ENCODE results near the gene RBAK.
"Not testable (repeated sequence)": the region's sequence is repeated elsewhere in the genome, so short reads cannot be mapped to it uniquely, and the experiment has no call there.

GRCh38 chr7:5088228-5088833 is 42.7 kb downstream of the RBAK start:
- TF ChIP-seq CTCF (IDR thresholded peaks at IDR 0.05 in 4 of 5, conservative IDR thresholded peaks at IDR 0.05 in 1 of 5); POLR2A (IDR thresholded peaks at IDR 0.05): not testable (repeated sequence)

All from gastrocnemius medialis (tissue), 4 donors.